Stimulated activated CD4-positive, alpha-beta T cell treated with anti-CD3 and anti-CD28 coated beads, TNF-alpha, amount 100 ng/mL, for 24 hours (primary cell): ENCODE results near the gene MYO1D.
A peak's percentile ranks its signal among the peaks of the same experiment; 100 is the strongest.

ENCODE experiments used
- DNase-seq, 3 experiments: peaks; one replicate each; pipeline ENCODE4 v3.0.0-alpha.2; 2020; ENCODE audit warnings: low read depth in 3 of 3

Gene MYO1D

GRCh38 chr17:32504166-32504990, 372.5 kb downstream of the MYO1D start:
- DNase-seq: no peak

GRCh38 chr17:32503251-32504165, 373.4 kb downstream of the MYO1D start:
- no peak for DNase-seq

- DNase-seq: no peak
Measured at GRCh38 chr17:32502710-32503109, 374.2 kb downstream of the MYO1D start.

- no peak for DNase-seq
Measured at GRCh38 chr17:32502013-32502412, 374.9 kb downstream of the MYO1D start.

GRCh38 chr17:32498391-32498790, 378.5 kb downstream of the MYO1D start:
- DNase-seq: no peak

- no peak for DNase-seq
Measured at GRCh38 chr17:32497431-32498205, 379.3 kb downstream of the MYO1D start.

GRCh38 chr17:32496395-32497073, 380.4 kb downstream of the MYO1D start:
- DNase-seq: no peak

GRCh38 chr17:32495359-32496231, 381.3 kb downstream of the MYO1D start:
- DNase-seq: no peak

- DNase-seq: no peak
Measured at GRCh38 chr17:32494621-32495358, 382.1 kb downstream of the MYO1D start.

GRCh38 chr17:32493976-32494513, 382.9 kb downstream of the MYO1D start:
- DNase-seq: no peak

- no peak for DNase-seq
Measured at GRCh38 chr17:32493571-32493970, 383.4 kb downstream of the MYO1D start.

- no peak for DNase-seq
Measured at GRCh38 chr17:32492648-32493289, 384.2 kb downstream of the MYO1D start.

GRCh38 chr17:32492264-32492589, 384.7 kb downstream of the MYO1D start:
- no peak for DNase-seq

GRCh38 chr17:32491371-32492263, 385.3 kb downstream of the MYO1D start:
- peak in 1 of 3 experiments; percentile 44 for DNase-seq

- DNase-seq: no peak
Measured at GRCh38 chr17:32490101-32490482, 386.8 kb downstream of the MYO1D start.

GRCh38 chr17:32489320-32490100, 387.4 kb downstream of the MYO1D start:
- no peak for DNase-seq

- no peak for DNase-seq
Measured at GRCh38 chr17:32488604-32489180, 388.2 kb downstream of the MYO1D start.
